H9 (cell line): Measurements from ENCODE around the gene ZNF354C. TPM values are rescaled to one million over a fixed set of nuclear protein-coding genes. Genes with fewer than 3 reads are reported as not detected.

Experiments
- DNase-seq: peaks from one replicate; pipeline ENCODE4 v3.0.0-alpha.2; 2017
- H2AFZ ChIP-seq: one replicate; pipeline ENCODE4 v1.6.1; 2013; ENCODE audit warnings: mild to moderate bottlenecking, low read length, control low read depth, moderate library complexity
- H2AK5ac ChIP-seq: 2 replicates; pipeline ENCODE4 v1.6.1; 2013; ENCODE audit warnings: low read length, control low read depth, mixed read lengths; ENCODE audit not compliant: insufficient read length
- H2BK120ac ChIP-seq: one replicate; pipeline ENCODE4 v1.6.1; 2013; ENCODE audit warnings: low read depth, mild to moderate bottlenecking, low read length, control low read depth, inconsistent platforms; ENCODE audit not compliant: poor library complexity, severe bottlenecking
- H2BK12ac ChIP-seq: 2 replicates; pipeline ENCODE4 v1.6.1; 2013; ENCODE audit warnings: low read length, control low read depth, mixed read lengths, low read depth; ENCODE audit not compliant: insufficient read length
- H2BK15ac ChIP-seq: 2 replicates; pipeline ENCODE4 v1.6.1; 2013; ENCODE audit warnings: low read depth, low read length, control low read depth
- H2BK20ac ChIP-seq: one replicate; pipeline ENCODE4 v1.6.1; 2013; ENCODE audit warnings: low read depth, mild to moderate bottlenecking, low read length, control low read depth, inconsistent platforms; ENCODE audit not compliant: poor library complexity, severe bottlenecking
- H2BK5ac ChIP-seq: 2 replicates; pipeline ENCODE4 v1.6.1; 2013; ENCODE audit warnings: low read length, control low read depth, mixed read lengths; ENCODE audit not compliant: insufficient read length
- H3K14ac ChIP-seq: 2 replicates; pipeline ENCODE4 v1.6.1; 2013; ENCODE audit warnings: low read length, control low read depth; ENCODE audit not compliant: insufficient read depth
- H3K18ac ChIP-seq: 2 replicates; pipeline ENCODE4 v1.6.1; 2013; ENCODE audit warnings: low read depth, mild to moderate bottlenecking, mixed read lengths, low read length, control low read depth; ENCODE audit not compliant: insufficient read length
- H3K23ac ChIP-seq: 2 replicates; pipeline ENCODE4 v1.6.1; 2013; ENCODE audit warnings: low read length, control low read depth, mixed read lengths, low read depth; ENCODE audit not compliant: insufficient read length
- H3K23me2 ChIP-seq: 2 replicates; pipeline ENCODE4 v1.6.1; 2013; ENCODE audit warnings: low read depth, mild to moderate bottlenecking, mixed read lengths, low read length, control low read depth; ENCODE audit not compliant: insufficient read length, poor library complexity, severe bottlenecking
- H3K27ac ChIP-seq: 2 replicates; pipeline ENCODE4 v1.5.1; 2013; ENCODE audit warnings: low read length, control low read depth, mixed read lengths, low read depth; ENCODE audit not compliant: insufficient read length
- H3K27me3 ChIP-seq: 2 replicates; pipeline ENCODE4 v1.6.1; 2013; ENCODE audit warnings: low read length, control low read depth, inconsistent platforms; ENCODE audit not compliant: insufficient read depth
- H3K4ac ChIP-seq: 2 replicates; pipeline ENCODE4 v1.6.1; 2013; ENCODE audit warnings: low read depth, mild to moderate bottlenecking, control low read depth, inconsistent platforms, low read length, moderate library complexity
- H3K4me1 ChIP-seq: 2 replicates; pipeline ENCODE4 v1.6.1; 2013; ENCODE audit warnings: low read length, control low read depth, inconsistent platforms; ENCODE audit not compliant: insufficient read depth
- H3K4me2 ChIP-seq: 2 replicates; pipeline ENCODE4 v1.6.1; 2013; ENCODE audit warnings: low read length, control low read depth, mixed read lengths; ENCODE audit not compliant: insufficient read length, insufficient read depth
- H3K56ac ChIP-seq: 2 replicates; pipeline ENCODE4 v1.6.1; 2013; ENCODE audit warnings: low read depth, mild to moderate bottlenecking, mixed read lengths, low read length, control low read depth; ENCODE audit not compliant: insufficient read length
- H3K79me1 ChIP-seq: 2 replicates; pipeline ENCODE4 v1.6.1; 2013; ENCODE audit warnings: low read depth, mild to moderate bottlenecking, moderate library complexity, low read length, control low read depth, inconsistent platforms; ENCODE audit not compliant: insufficient read depth, poor library complexity, severe bottlenecking
- H3K79me2 ChIP-seq: 2 replicates; pipeline ENCODE4 v1.6.1; 2013; ENCODE audit warnings: low read length, control low read depth, inconsistent platforms; ENCODE audit not compliant: insufficient read depth
- H3K9ac ChIP-seq: 2 replicates; pipeline ENCODE4 v1.6.1; 2013; ENCODE audit warnings: low read length, control low read depth, mixed read lengths; ENCODE audit not compliant: insufficient read length; ENCODE audit errors: extremely low read depth
- H3K9me3 ChIP-seq: one replicate; pipeline ENCODE4 v1.6.1; 2013; ENCODE audit warnings: low read depth, low read length, inconsistent platforms; ENCODE audit not compliant: control insufficient read depth
- H3T11ph ChIP-seq: one replicate; pipeline ENCODE4 v1.6.1; 2013; ENCODE audit warnings: mild to moderate bottlenecking, low read length, control low read depth, inconsistent platforms
- H4K20me1 ChIP-seq: one replicate; pipeline ENCODE4 v1.6.1; 2013; ENCODE audit not compliant: control insufficient read depth, insufficient read length, insufficient read depth
- H4K5ac ChIP-seq: 2 replicates; pipeline ENCODE4 v1.6.1; 2013; ENCODE audit warnings: low read depth, mild to moderate bottlenecking, mixed read lengths, low read length, control low read depth; ENCODE audit not compliant: insufficient read length
- H4K8ac ChIP-seq: replicated peaks from 2 replicates; pipeline ENCODE4 v1.6.1; 2013; ENCODE audit warnings: low read length, control low read depth, mixed read lengths, low read depth; ENCODE audit not compliant: insufficient read length
- H4K91ac ChIP-seq: 2 replicates; pipeline ENCODE4 v1.6.1; 2013; ENCODE audit warnings: low read depth, mild to moderate bottlenecking, moderate library complexity, mixed read lengths, low read length, control low read depth; ENCODE audit not compliant: insufficient read length
- H3K27ac Mint-ChIP-seq, 3 experiments: 2 replicates in 2 of 3; 3 replicates in 1 of 3; pipeline ENCODE4 v1.8.0; 2020 to 2021; ENCODE audit warnings: mixed read lengths in 3 of 3, mild to moderate bottlenecking in 1 of 3, moderate library complexity in 1 of 3
- H3K27me3 Mint-ChIP-seq: 2 replicates; pipeline ENCODE4 v1.8.0; 2021; ENCODE audit warnings: low read depth, mild to moderate bottlenecking, moderate library complexity, mixed read lengths
- H3K36me3 Mint-ChIP-seq, 3 experiments: 2 replicates in 2 of 3; 3 replicates in 1 of 3; pipeline ENCODE4 v1.8.0; 2020 to 2021; ENCODE audit warnings: low read depth in 3 of 3, mixed read lengths in 3 of 3; ENCODE audit not compliant: insufficient read depth in 1 of 3
- H3K4me1 Mint-ChIP-seq, 2 experiments: 2 replicates each; pipeline ENCODE4 v1.8.0; 2020; ENCODE audit warnings: mixed read lengths in 2 of 2
- H3K4me3 Mint-ChIP-seq, 2 experiments: 2 replicates in 1 of 2; 3 replicates in 1 of 2; pipeline ENCODE4 v1.8.0; 2020 to 2021; ENCODE audit warnings: mild to moderate bottlenecking in 2 of 2, mixed read lengths in 2 of 2, moderate library complexity in 1 of 2
- H3K9me3 Mint-ChIP-seq, 2 experiments: 2 replicates in 1 of 2; 3 replicates in 1 of 2; pipeline ENCODE4 v1.8.0; 2020; ENCODE audit warnings: mild to moderate bottlenecking in 2 of 2, mixed read lengths in 2 of 2, moderate library complexity in 1 of 2
- CTCF ChIP-seq: fragments of 200-600 bp; sonication (generic); conservative IDR thresholded peaks from 3 replicates; pipeline ENCODE4 v1.8.0; 2021; ENCODE audit warnings: antibody characterized with exemption, mild to moderate bottlenecking
- WGBS: extraction: QIAGEN DNeasy Blood & Tissue Kit; methylation state at CpG from one replicate; pipeline ENCODE4 v1.1.7; 2013; ENCODE audit warnings: missing lambda C conversion rate, low lambda C conversion rate, mixed read lengths; ENCODE audit not compliant: insufficient read length; ENCODE audit errors: extremely low coverage; 5-methylcytosine and 5-hydroxymethylcytosine counted together
- total RNA-seq: library from RNA; stranded (reverse); gene quantifications from 2 replicates; pipeline ENCODE4 v1.2.1, GENCODE V29; 2021

ZNF354C gene
- total RNA-seq, 1 experiment from 2014 or later: 5.4 TPM

GRCh38 chr5:179113945-179114641 lies 53.9 kb downstream of the ZNF354C start:
- no peaks in the 10 kb centered on the region for H3K79me1 ChIP-seq
- H2AK5ac ChIP-seq: no peak overlapping the region
- H3K9ac ChIP-seq: no peak overlapping the region
- no peak overlapping the region for H2BK20ac ChIP-seq
- Mint-ChIP-seq H3K9me3 (peaks cover 87 to 91% of the 10 kb centered on the region in 2 experiments), H3K27ac (no peak overlapping the region), H3K27me3 (peaks cover 22% of the 10 kb centered on the region), H3K4me1 (no peaks in the 10 kb centered on the region), H3K4me3 (no peak overlapping the region), H3K36me3 (peaks cover 0 to 18% (median 13%) of the 10 kb centered on the region in 3 experiments; a peak in 5 of 7 replicates)
- no peak overlapping the region for H2BK5ac ChIP-seq
- no peak overlapping the region for H3K18ac ChIP-seq
- H2BK15ac ChIP-seq: no peak overlapping the region
- no peak for DNase-seq
- H3K4ac ChIP-seq: no peak overlapping the region
- no peak overlapping the region for H2BK12ac ChIP-seq
- H3K56ac ChIP-seq: no peak overlapping the region
- H3K9me3 ChIP-seq: peaks cover 24% of the 10 kb centered on the region
- no peak overlapping the region for H3K4me2 ChIP-seq
- H3K23me2 ChIP-seq: no peaks in the 10 kb centered on the region
- no peak overlapping the region for H4K91ac ChIP-seq
- no peak overlapping the region for H3K14ac ChIP-seq
- H2BK120ac ChIP-seq: no peak overlapping the region
- no peak overlapping the region for H4K8ac ChIP-seq
- H3T11ph ChIP-seq: no peak overlapping the region
- no peaks in the 10 kb centered on the region for H4K20me1 ChIP-seq
- H3K27me3 ChIP-seq: no peaks in the 10 kb centered on the region
- no peaks in the 10 kb centered on the region for H3K4me1 ChIP-seq
- H3K79me2 ChIP-seq: no peaks in the 10 kb centered on the region
- no peak for TF ChIP-seq CTCF
- no peak overlapping the region for H4K5ac ChIP-seq
- no peak overlapping the region for H3K27ac ChIP-seq
- H2AFZ ChIP-seq: no peak overlapping the region
- no CpG with 5 or more reads among the region's 12 CpGs for WGBS
- no peak overlapping the region for H3K23ac ChIP-seq
